Activated CD8-positive, alpha-beta memory T cell treated with anti-CD3 and anti-CD28 coated beads, Interleukin-2, amount 10 ng/mL, durations not matched to agents 7 days and 5 days (primary cell): Measurements from ENCODE around the gene SERPINF2. TPM values are rescaled to one million over a fixed set of nuclear protein-coding genes. Genes with fewer than 3 reads are reported as not detected.
"Not testable (repeated sequence)": the region's sequence is repeated elsewhere in the genome, so short reads cannot be mapped to it uniquely, and the experiment has no call there.

Experiments used
- ATAC-seq: fragments of 150-1000 bp; cut with Tn5 transposase; one replicate; pipeline ENCODE4 v1.10.0; 2021; ENCODE audit warnings: moderate library complexity
- CTCF ChIA-PET: fragments of 350-600 bp; sonication (Branson Sonifier 250); formaldehyde crosslinking; loops from one replicate; lab custom pipeline; 2021; ENCODE audit warnings: antibody characterized with exemption; lab: Charles Lee
- DNase-seq: peaks from one replicate; pipeline ENCODE4 v3.0.0-alpha.2; 2020
- H3K27ac Mint-ChIP-seq: one replicate; pipeline ENCODE4 v1.8.0; 2021; ENCODE audit warnings: mild to moderate bottlenecking, mixed read lengths
- H3K27me3 Mint-ChIP-seq: one replicate; pipeline ENCODE4 v1.8.0; 2021; ENCODE audit warnings: mixed read lengths
- H3K36me3 Mint-ChIP-seq: one replicate; pipeline ENCODE4 v1.8.0; 2021; ENCODE audit warnings: mild to moderate bottlenecking, mixed read lengths
- H3K4me1 Mint-ChIP-seq: one replicate; pipeline ENCODE4 v1.8.0; 2021; ENCODE audit warnings: mixed read lengths
- H3K4me3 Mint-ChIP-seq: one replicate; pipeline ENCODE4 v1.8.0; 2021; ENCODE audit warnings: mild to moderate bottlenecking, moderate library complexity, mixed read lengths
- H3K9me3 Mint-ChIP-seq: one replicate; pipeline ENCODE4 v1.8.0; 2022; ENCODE audit warnings: low read depth, mixed read lengths
- total RNA-seq, 2 experiments: library from RNA; stranded (reverse); gene quantifications; one replicate each; pipeline ENCODE4 v1.2.3, GENCODE V29; 2021

The SERPINF2 gene
- total RNA-seq, 2 experiments from 2014 or later = 0.18 to 0.19 TPM

- no peaks in the 10 kb centered on the region for H3K36me3 Mint-ChIP-seq
- H3K4me3 Mint-ChIP-seq = no peak overlapping the region
- no peaks in the 10 kb centered on the region for H3K4me1 Mint-ChIP-seq
- CTCF ChIA-PET = interaction anchor here (1.4 to 1.9 kb wide), 2 partner anchors 15 to 31 kb away, joined by 3 to 5 read pairs; no protein-coding TSS in a partner anchor
- no peaks in the 10 kb centered on the region for H3K9me3 Mint-ChIP-seq
- H3K27me3 Mint-ChIP-seq = no peaks in the 10 kb centered on the region
- DNase-seq (no peak), ATAC-seq (no peak)
- no peak overlapping the region for H3K27ac Mint-ChIP-seq
These were observed 10.0 kb downstream of the SERPINF2 start for GRCh38 chr17:1752425-1753262.

- Mint-ChIP-seq H3K36me3 (no peaks in the 10 kb centered on the region), H3K4me3 (no peak overlapping the region), H3K9me3 (no peaks in the 10 kb centered on the region), H3K27ac (no peak overlapping the region), H3K4me1 (no peaks in the 10 kb centered on the region), H3K27me3 (no peaks in the 10 kb centered on the region)
- DNase-seq (no peak), ATAC-seq (no peak)
- CTCF ChIA-PET = interaction anchor here (1.9 kb wide), 1 partner anchor 33 kb away, joined by 5 read pairs; no protein-coding TSS in a partner anchor
These were observed 11.2 kb downstream of the SERPINF2 start for GRCh38 chr17:1753767-1754429.

DNA sequence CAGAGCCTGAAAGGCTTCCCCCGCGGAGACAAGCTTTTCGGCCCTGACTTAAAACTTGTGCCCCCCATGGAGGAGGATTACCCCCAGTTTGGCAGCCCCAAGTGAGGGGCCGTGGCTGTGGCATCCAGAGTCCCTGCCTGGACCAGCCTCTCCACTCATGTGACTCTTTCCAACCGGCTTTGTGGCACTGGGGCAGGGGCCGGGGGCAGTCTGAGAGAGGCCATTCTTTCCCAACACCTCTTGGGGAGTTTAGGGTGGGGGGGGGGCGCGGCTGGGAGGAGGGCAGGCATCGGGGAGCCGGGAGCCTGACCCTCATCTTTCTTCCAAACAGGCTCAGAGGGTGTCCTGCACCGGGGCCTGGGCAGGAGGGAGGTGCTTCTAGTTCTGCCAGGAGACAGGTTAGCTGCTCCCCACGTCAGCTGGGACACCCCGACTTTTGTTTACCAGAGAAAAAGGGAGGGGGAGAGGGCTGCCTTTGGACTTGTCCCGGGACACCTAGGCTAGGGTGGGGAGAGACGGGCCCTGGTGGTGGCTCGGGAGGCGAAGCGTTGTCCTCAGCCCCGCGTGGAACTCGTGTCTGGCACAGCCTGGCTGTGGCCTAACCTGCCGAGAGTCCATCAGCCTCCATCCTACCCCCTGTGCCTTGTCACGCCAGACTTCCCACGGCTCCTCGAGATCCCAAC lies 11.9 kb downstream of the SERPINF2 start:
- Mint-ChIP-seq H3K4me3 (no peak overlapping the region), H3K27me3 (no peaks in the 10 kb centered on the region), H3K9me3 (no peaks in the 10 kb centered on the region), H3K27ac (no peak overlapping the region), H3K36me3 (no peaks in the 10 kb centered on the region), H3K4me1 (no peaks in the 10 kb centered on the region)
- CTCF ChIA-PET = interaction anchor here (0.9 kb wide), 1 partner anchor 11 kb away, joined by 4 read pairs; no protein-coding TSS in a partner anchor
- ATAC-seq = no peak
- DNase-seq = no peak

DNA sequence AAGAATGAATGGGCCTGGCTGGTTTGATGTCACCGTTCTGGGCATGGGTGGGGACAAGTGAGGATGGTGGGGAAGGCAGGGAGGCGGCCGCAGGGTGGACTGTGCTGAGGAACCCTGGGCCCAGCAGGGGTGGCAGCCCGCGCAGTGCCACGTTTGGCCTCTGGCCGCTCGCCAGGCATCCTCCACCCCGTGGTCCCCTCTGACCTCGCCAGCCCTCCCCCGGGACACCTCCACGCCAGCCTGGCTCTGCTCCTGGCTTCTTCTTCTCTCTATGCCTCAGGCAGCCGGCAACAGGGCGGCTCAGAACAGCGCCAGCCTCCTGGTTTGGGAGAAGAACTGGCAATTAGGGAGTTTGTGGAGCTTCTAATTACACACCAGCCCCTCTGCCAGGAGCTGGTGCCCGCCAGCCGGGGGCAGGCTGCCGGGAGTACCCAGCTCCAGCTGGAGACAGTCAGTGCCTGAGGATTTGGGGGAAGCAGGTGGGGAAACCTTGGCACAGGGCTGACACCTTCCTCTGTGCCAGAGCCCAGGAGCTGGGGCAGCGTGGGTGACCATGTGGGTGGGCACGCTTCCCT lies 12.7 kb downstream of the SERPINF2 start:
- ATAC-seq (no peak), DNase-seq (no peak)
- CTCF ChIA-PET = interaction anchor here (0.9 kb wide), 1 partner anchor 10 kb away, joined by 4 read pairs; no protein-coding TSS in a partner anchor
- Mint-ChIP-seq H3K36me3 (no peaks in the 10 kb centered on the region), H3K27ac (no peak overlapping the region), H3K27me3 (no peaks in the 10 kb centered on the region), H3K4me3 (no peak overlapping the region), H3K9me3 (no peaks in the 10 kb centered on the region), H3K4me1 (no peaks in the 10 kb centered on the region)

GRCh38 chr17:1755827-1756262 lies 13.2 kb downstream of the SERPINF2 start:
- Mint-ChIP-seq H3K4me3 (no peak overlapping the region), H3K36me3 (no peaks in the 10 kb centered on the region), H3K27me3 (no peaks in the 10 kb centered on the region), H3K27ac (no peak overlapping the region), H3K4me1 (no peaks in the 10 kb centered on the region), H3K9me3 (no peaks in the 10 kb centered on the region)
- DNase-seq (no peak), ATAC-seq (no peak)
- CTCF ChIA-PET = no interaction called here

DNA sequence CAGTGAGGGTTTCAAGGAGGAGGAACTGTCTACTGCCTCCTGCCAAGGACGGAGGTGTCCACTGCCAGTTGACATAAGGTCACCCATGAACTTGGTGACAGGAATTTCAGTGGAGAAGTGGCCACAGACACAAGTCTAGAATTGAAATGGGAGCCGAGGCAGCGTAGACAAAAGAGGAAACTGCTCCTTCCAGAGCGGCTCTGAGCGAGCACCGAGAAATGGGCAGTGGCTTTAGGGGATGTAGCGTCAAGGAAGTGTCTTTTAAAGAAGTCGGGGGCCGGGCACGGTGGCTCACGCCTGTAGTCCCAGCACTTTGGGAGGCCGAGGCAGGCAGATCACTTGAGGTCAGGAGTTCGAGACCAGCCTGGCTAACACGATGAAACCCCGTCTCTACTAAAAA lies 16.1 kb downstream of the SERPINF2 start:
- CTCF ChIA-PET = no interaction called here
- H3K4me1 Mint-ChIP-seq = peaks cover 16% of the 10 kb centered on the region
- DNase-seq (no peak), ATAC-seq (no peak)
- H3K27ac Mint-ChIP-seq = no peak overlapping the region
- no peaks in the 10 kb centered on the region for H3K9me3 Mint-ChIP-seq
- no peaks in the 10 kb centered on the region for H3K36me3 Mint-ChIP-seq
- no peak overlapping the region for H3K4me3 Mint-ChIP-seq
- H3K27me3 Mint-ChIP-seq = no peaks in the 10 kb centered on the region

- H3K27me3 Mint-ChIP-seq = no peaks in the 10 kb centered on the region
- H3K4me1 Mint-ChIP-seq = peaks cover 23% of the 10 kb centered on the region
- no peaks in the 10 kb centered on the region for H3K36me3 Mint-ChIP-seq
- no peaks in the 10 kb centered on the region for H3K9me3 Mint-ChIP-seq
- no peak overlapping the region for H3K27ac Mint-ChIP-seq
- H3K4me3 Mint-ChIP-seq = no peak overlapping the region
- ATAC-seq = no peak
- CTCF ChIA-PET = no interaction called here
- DNase-seq = no peak
These were observed 16.9 kb downstream of the SERPINF2 start for GRCh38 chr17:1759529-1759928.

DNA sequence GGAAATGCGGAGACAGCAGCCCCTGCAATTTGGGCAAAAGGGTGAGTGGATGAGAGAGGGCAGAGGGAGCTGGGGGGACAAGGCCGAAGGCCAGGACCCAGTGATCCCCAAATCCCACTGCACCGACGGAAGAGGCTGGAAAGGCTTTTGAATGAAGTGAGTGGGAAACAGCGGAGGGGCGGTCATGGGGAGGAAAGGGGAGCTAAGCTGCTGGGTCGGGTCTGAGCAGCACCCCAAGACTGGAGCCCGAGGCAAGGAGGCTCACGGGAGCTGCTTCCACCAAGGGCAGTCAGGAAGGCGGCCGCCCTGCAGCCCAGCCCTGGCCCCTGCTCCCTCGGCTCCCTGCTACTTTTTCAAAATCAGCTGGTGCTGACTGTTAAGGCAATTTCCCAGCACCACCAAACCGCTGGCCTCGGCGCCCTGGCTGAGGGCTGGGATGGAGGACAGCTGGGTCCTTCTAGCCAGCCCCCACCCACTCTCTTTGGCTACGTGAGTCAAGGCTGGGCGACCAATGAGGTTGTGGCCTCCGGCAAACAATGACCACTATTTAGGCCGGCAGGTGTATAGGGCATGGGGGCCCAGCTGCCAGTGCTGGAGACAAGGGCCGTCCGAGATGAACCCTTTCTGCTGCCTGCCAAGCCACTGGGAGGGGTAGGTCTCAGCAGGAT lies 19.7 kb downstream of the SERPINF2 start:
- DNase-seq (no peak), ATAC-seq (no peak)
- Mint-ChIP-seq H3K36me3 (no peaks in the 10 kb centered on the region), H3K27me3 (no peaks in the 10 kb centered on the region), H3K9me3 (no peaks in the 10 kb centered on the region), H3K27ac (peak overlapping the region; percentile 32), H3K4me1 (peaks cover 25% of the 10 kb centered on the region), H3K4me3 (no peak overlapping the region)
- CTCF ChIA-PET = interaction anchor here (2.3 kb wide), 1 partner anchor 42 kb away, joined by 11 read pairs; no protein-coding TSS in a partner anchor

DNA sequence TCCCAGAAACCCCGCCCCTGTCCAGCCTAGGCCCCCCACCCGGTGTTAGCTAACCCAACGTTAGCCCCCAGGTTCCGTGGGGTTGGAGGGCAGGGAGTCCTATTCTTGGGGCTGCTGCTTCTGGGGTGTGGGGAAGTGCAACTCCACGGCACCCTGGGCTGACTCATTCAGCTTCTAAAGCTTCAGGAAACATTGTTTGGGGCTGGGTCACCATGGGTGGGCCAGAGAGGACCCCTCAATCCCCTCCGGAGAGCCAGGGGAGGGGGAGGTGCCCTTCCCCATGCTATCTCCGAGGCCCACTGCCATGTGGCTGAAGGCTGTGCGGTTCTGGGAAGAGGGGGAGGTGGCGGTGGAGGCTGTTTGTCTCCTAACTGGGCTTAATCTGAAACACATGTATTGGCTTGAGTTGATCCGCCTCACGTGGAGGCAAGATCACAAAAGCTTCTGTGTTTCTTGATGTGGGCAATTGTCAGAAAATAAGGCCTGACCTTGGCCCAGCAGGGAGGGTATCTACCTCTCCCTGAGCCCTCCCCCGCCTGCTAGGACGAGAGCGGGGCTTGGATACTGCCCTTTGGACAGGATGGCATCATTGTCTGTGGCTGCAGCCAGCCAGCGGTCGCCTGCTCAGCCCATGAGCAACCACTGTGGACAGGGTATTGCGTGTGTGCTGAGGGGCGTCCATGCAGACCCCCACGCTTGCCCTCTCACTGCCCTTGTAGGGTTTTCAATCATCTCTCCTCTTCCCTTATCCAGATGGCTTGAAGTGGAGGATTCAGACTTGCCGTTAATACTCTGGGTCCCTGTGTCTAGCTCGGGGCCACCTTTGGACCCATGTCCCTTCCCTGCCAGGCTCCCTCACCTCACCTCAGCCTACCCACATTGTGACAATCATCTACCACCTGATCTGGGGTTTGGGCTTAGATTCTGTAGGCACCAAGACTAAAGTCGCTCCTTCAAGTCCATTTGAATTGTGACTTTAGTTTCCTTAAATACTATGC lies 20.5 kb downstream of the SERPINF2 start:
- Mint-ChIP-seq H3K36me3 (no peaks in the 10 kb centered on the region), H3K27me3 (no peaks in the 10 kb centered on the region), H3K27ac (peak overlapping the region; percentile 79), H3K4me1 (peaks cover 27% of the 10 kb centered on the region), H3K9me3 (no peaks in the 10 kb centered on the region), H3K4me3 (no peak overlapping the region)
- ATAC-seq (no peak), DNase-seq (no peak)
- CTCF ChIA-PET = interaction anchor here (0.9 to 2.3 kb wide), 3 partner anchors 42 to 102 kb away, joined by 3 to 11 read pairs (median 6); no protein-coding TSS in a partner anchor

GRCh38 chr17:1764284-1764683 lies 21.6 kb downstream of the SERPINF2 start:
- H3K27ac Mint-ChIP-seq = peak overlapping the region; percentile 79
- DNase-seq = peak; percentile 86
- CTCF ChIA-PET = interaction anchor here (0.7 to 2.5 kb wide), 7 partner anchors 9 to 129 kb away, joined by 3 to 13 read pairs (median 4); no protein-coding TSS in a partner anchor
- no peaks in the 10 kb centered on the region for H3K9me3 Mint-ChIP-seq
- peak; percentile 92 for ATAC-seq
- H3K27me3 Mint-ChIP-seq = no peaks in the 10 kb centered on the region
- peaks cover 27% of the 10 kb centered on the region for H3K4me1 Mint-ChIP-seq
- peak overlapping the region; percentile 3 for H3K4me3 Mint-ChIP-seq
- H3K36me3 Mint-ChIP-seq = no peaks in the 10 kb centered on the region

DNA sequence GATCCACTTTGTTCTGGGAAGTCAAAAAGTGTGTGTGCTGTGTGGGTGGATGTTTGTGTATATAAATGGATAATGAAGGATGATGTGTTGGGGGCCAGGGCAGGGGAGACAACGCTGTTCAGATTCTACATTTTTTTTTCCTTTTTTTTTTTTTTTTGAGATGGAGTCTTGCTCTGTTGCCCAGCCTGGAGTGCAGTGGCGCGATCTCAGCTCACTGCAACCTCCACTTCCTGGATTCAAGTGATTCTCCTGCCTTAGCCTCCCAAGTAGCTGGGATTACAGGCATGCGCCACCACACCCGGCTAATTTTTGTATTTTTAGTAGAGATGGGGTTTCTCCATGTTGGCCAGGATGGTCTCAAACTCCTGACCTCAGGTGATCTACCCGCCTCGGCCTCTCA lies 22.0 kb downstream of the SERPINF2 start:
- not testable (repeated sequence) for H3K9me3 Mint-ChIP-seq, H3K36me3 Mint-ChIP-seq, H3K27me3 Mint-ChIP-seq, DNase-seq
- peaks cover 31% of the 10 kb centered on the region for H3K4me1 Mint-ChIP-seq
- CTCF ChIA-PET = interaction anchor here (0.7 to 2.5 kb wide), 7 partner anchors 10 to 129 kb away, joined by 3 to 13 read pairs (median 4); no protein-coding TSS in a partner anchor
- H3K4me3 Mint-ChIP-seq = peak overlapping the region; percentile 3
- peak; percentile 4 for ATAC-seq
- peak overlapping the region; percentile 79 for H3K27ac Mint-ChIP-seq
